ENCODE data around the gene KLK8.

DNA sequence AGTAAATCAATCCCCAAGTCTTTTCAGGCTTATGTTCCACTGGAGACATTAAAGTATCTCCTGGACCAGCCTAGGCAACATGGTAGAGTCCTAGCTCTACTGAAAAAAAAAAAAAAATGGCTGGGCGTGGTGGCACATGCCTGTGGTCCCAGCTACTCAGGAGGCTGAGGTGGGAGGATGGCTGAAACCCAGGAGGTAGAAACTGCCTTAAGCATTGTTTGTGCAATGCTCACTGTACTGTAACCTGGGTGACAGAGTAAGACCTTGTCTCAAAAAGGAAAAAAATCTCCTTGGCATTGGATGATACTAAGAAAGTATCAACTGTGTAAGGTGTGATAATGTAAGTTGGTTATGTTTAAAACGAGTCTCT, 8.8 kb downstream of the KLK8 start:
- TF ChIP-seq, protein P1, sequence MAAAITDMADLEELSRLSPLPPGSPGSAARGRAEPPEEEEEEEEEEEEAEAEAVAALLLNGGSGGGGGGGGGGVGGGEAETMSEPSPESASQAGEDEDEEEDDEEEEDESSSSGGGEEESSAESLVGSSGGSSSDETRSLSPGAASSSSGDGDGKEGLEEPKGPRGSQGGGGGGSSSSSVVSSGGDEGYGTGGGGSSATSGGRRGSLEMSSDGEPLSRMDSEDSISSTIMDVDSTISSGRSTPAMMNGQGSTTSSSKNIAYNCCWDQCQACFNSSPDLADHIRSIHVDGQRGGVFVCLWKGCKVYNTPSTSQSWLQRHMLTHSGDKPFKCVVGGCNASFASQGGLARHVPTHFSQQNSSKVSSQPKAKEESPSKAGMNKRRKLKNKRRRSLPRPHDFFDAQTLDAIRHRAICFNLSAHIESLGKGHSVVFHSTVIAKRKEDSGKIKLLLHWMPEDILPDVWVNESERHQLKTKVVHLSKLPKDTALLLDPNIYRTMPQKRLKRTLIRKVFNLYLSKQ (tag by site-specific recombination; IDR thresholded peaks at IDR 0.05; ENCODE audit: borderline replicate concordance), result no peak
- no peak for TF ChIP-seq ZNF311 (tag by site-specific recombination; IDR thresholded peaks at IDR 0.05; ENCODE audit: borderline replicate concordance)
- TF ChIP-seq, protein P2, sequence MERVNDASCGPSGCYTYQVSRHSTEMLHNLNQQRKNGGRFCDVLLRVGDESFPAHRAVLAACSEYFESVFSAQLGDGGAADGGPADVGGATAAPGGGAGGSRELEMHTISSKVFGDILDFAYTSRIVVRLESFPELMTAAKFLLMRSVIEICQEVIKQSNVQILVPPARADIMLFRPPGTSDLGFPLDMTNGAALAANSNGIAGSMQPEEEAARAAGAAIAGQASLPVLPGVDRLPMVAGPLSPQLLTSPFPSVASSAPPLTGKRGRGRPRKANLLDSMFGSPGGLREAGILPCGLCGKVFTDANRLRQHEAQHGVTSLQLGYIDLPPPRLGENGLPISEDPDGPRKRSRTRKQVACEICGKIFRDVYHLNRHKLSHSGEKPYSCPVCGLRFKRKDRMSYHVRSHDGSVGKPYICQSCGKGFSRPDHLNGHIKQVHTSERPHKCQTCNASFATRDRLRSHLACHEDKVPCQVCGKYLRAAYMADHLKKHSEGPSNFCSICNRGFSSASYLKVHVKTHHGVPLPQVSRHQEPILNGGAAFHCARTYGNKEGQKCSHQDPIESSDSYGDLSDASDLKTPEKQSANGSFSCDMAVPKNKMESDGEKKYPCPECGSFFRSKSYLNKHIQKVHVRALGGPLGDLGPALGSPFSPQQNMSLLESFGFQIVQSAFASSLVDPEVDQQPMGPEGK (tag by site-specific recombination; IDR thresholded peaks at IDR 0.05), result no peak
- TF ChIP-seq, protein P3, sequence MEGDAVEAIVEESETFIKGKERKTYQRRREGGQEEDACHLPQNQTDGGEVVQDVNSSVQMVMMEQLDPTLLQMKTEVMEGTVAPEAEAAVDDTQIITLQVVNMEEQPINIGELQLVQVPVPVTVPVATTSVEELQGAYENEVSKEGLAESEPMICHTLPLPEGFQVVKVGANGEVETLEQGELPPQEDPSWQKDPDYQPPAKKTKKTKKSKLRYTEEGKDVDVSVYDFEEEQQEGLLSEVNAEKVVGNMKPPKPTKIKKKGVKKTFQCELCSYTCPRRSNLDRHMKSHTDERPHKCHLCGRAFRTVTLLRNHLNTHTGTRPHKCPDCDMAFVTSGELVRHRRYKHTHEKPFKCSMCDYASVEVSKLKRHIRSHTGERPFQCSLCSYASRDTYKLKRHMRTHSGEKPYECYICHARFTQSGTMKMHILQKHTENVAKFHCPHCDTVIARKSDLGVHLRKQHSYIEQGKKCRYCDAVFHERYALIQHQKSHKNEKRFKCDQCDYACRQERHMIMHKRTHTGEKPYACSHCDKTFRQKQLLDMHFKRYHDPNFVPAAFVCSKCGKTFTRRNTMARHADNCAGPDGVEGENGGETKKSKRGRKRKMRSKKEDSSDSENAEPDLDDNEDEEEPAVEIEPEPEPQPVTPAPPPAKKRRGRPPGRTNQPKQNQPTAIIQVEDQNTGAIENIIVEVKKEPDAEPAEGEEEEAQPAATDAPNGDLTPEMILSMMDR (tag by site-specific recombination; IDR thresholded peaks at IDR 0.05), result no peak

Measured in HEK293 (cell line).